ENCODE measurements around the gene LIN28B.

The LIN28B gene

DNA sequence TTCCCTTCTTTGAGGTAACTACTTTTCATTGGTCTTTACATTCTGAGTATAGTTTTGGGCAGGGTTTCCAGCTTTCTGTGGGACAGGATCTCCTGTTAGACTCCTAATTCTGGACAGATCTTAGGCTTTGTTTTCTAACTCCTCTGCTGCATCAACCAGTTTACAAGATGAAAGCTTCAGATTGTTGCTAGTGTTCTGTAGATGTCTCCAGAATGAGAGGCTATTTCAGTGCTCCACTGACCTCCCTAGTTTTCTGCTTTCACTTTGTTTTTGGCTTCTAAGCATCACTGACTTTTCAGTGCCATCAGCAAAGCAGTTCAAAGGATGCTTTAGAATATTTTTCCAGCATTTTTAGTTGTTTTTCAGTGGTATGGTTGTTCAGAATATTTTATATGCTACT is 101.4 kb downstream of the LIN28B start:
- no peaks in the 10 kb centered on the region for H3K79me2 ChIP-seq (ENCODE audit: control insufficient read depth, low read length)
- H3K4me1 ChIP-seq (ENCODE audit: control insufficient read depth, low read length): no peaks in the 10 kb centered on the region
- H3F3A ChIP-seq (ENCODE audit: control insufficient read depth, insufficient read depth): no peaks in the 10 kb centered on the region
- H3K4me2 ChIP-seq (ENCODE audit: low read length): no peak overlapping the region
- H3K9me3 ChIP-seq (ENCODE audit: control insufficient read depth, insufficient read depth, low read length): no peaks in the 10 kb centered on the region
- H3K27me3 ChIP-seq (ENCODE audit: control insufficient read depth, low read length): no peaks in the 10 kb centered on the region
- no peak overlapping the region for H3K4me3 ChIP-seq (ENCODE audit: low read length)
- H3K9me2 ChIP-seq (replicated peaks; ENCODE audit: control insufficient read depth, low read length): no peaks in the 10 kb centered on the region
- H4K20me1 ChIP-seq (ENCODE audit: control insufficient read depth, insufficient read depth, low read depth, low read length): no peaks in the 10 kb centered on the region
- no peak overlapping the region for H3K27ac ChIP-seq (ENCODE audit: low read depth, low read length)
- no peak for TF ChIP-seq EZH2phosphoT487 (IDR thresholded peaks at IDR 0.05; ENCODE audit: borderline replicate concordance, low read length)
- TF ChIP-seq, protein P1, sequence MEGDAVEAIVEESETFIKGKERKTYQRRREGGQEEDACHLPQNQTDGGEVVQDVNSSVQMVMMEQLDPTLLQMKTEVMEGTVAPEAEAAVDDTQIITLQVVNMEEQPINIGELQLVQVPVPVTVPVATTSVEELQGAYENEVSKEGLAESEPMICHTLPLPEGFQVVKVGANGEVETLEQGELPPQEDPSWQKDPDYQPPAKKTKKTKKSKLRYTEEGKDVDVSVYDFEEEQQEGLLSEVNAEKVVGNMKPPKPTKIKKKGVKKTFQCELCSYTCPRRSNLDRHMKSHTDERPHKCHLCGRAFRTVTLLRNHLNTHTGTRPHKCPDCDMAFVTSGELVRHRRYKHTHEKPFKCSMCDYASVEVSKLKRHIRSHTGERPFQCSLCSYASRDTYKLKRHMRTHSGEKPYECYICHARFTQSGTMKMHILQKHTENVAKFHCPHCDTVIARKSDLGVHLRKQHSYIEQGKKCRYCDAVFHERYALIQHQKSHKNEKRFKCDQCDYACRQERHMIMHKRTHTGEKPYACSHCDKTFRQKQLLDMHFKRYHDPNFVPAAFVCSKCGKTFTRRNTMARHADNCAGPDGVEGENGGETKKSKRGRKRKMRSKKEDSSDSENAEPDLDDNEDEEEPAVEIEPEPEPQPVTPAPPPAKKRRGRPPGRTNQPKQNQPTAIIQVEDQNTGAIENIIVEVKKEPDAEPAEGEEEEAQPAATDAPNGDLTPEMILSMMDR (IDR thresholded peaks at IDR 0.05; ENCODE audit: low read depth, low read length, poor library complexity, severe bottlenecking): no peak
- H3K36me3 ChIP-seq (ENCODE audit: control insufficient read depth, low read length): no peaks in the 10 kb centered on the region

DNA sequence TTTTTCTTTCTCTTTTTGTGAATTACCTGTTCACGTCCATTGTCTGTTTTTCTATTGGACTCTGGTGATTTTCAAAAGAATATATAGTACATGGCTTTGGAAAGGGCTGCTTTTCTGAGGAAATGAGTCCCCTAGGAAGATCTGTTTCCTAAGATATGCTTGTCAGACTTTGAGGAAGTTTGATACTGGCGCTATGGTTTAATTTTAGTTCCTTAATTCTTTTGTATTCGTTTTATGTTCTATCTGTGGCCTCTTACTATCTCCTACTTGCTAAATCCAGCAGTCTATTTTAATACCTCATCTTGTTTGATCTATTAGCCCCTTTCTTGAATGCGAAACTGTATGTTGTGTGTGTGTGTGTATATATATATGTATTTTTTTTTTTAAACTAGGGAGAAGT is 101.9 kb downstream of the LIN28B start:
- TF ChIP-seq, protein P1 (IDR thresholded peaks at IDR 0.05; ENCODE audit: low read depth, low read length, poor library complexity, severe bottlenecking): no peak
- no peak for TF ChIP-seq EZH2phosphoT487 (IDR thresholded peaks at IDR 0.05; ENCODE audit: borderline replicate concordance, low read length)

DNA sequence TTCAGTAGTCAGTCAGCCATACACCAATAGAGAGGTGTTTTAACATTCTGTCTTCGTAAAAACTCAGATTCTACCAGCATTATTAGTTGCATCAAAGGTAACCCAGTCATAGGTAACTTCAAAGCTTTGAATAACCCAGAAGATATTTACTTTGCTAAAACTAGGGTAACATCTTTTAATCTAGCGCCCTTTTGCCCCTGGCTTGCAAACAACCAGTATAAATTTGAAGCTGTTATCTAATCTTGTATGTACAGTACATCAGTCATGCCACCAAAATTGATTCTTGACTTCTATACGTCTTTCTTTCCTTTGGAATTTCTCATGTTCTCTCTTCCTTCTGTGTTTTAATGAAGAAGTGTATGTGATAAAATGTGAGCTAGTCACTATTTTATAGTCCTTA is 109.3 kb downstream of the LIN28B start:
- H3K36me3 ChIP-seq (ENCODE audit: control insufficient read depth, low read length): no peaks in the 10 kb centered on the region

More for the DNA sequence above, 101.9 kb downstream of the LIN28B start:
- Histone ChIP-seq H3K9me3 (ENCODE audit: control insufficient read depth, insufficient read depth, low read length) (no peaks in the 10 kb centered on the region), H3K79me2 (ENCODE audit: control insufficient read depth, low read length) (no peaks in the 10 kb centered on the region), H3K36me3 (ENCODE audit: control insufficient read depth, low read length) (no peaks in the 10 kb centered on the region), H3F3A (ENCODE audit: control insufficient read depth, insufficient read depth) (no peaks in the 10 kb centered on the region), H4K20me1 (ENCODE audit: control insufficient read depth, insufficient read depth, low read depth, low read length) (no peaks in the 10 kb centered on the region), H3K4me3 (ENCODE audit: low read length) (no peak overlapping the region), H3K27me3 (ENCODE audit: control insufficient read depth, low read length) (no peaks in the 10 kb centered on the region), H3K27ac (ENCODE audit: low read depth, low read length) (no peak overlapping the region), H3K9me2 (replicated peaks; ENCODE audit: control insufficient read depth, low read length) (no peaks in the 10 kb centered on the region), H3K4me2 (ENCODE audit: low read length) (no peak overlapping the region), H3K4me1 (ENCODE audit: control insufficient read depth, low read length) (no peaks in the 10 kb centered on the region)

More for the DNA sequence above, 109.3 kb downstream of the LIN28B start:
- Histone ChIP-seq H3K27ac (ENCODE audit: low read depth, low read length) (no peak overlapping the region), H3K4me1 (ENCODE audit: control insufficient read depth, low read length) (no peaks in the 10 kb centered on the region), H3K4me2 (ENCODE audit: low read length) (no peak overlapping the region), H3K4me3 (ENCODE audit: low read length) (no peak overlapping the region), H3K9me2 (replicated peaks; ENCODE audit: control insufficient read depth, low read length) (no peaks in the 10 kb centered on the region), H3K27me3 (ENCODE audit: control insufficient read depth, low read length) (peaks cover 22% of the 10 kb centered on the region), H3F3A (ENCODE audit: control insufficient read depth, insufficient read depth) (no peaks in the 10 kb centered on the region), H3K9me3 (ENCODE audit: control insufficient read depth, insufficient read depth, low read length) (no peaks in the 10 kb centered on the region), H4K20me1 (ENCODE audit: control insufficient read depth, insufficient read depth, low read depth, low read length) (no peaks in the 10 kb centered on the region), H3K79me2 (ENCODE audit: control insufficient read depth, low read length) (no peaks in the 10 kb centered on the region)
- TF ChIP-seq, protein P1 (IDR thresholded peaks at IDR 0.05; ENCODE audit: low read depth, low read length, poor library complexity, severe bottlenecking): no peak
- TF ChIP-seq EZH2phosphoT487 (IDR thresholded peaks at IDR 0.05; ENCODE audit: borderline replicate concordance, low read length): no peak
